ENCODE results near the gene TULP1.
A peak's percentile ranks its signal among the peaks of the same experiment; 100 is the strongest.

Gene TULP1

GRCh38 chr6:35532126-35532525 is 19.4 kb upstream of the TULP1 start:
- no peak for TF ChIP-seq POLR2A (IDR thresholded peaks at IDR 0.05; ENCODE audit: extremely low read depth, insufficient read length)
- TF ChIP-seq, protein P1, sequence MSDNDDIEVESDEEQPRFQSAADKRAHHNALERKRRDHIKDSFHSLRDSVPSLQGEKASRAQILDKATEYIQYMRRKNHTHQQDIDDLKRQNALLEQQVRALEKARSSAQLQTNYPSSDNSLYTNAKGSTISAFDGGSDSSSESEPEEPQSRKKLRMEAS (IDR thresholded peaks at IDR 0.05; ENCODE audit: low read depth, low read length): no peak
- TF ChIP-seq CTCF (IDR thresholded peaks at IDR 0.05; ENCODE audit: low read depth, low read length): no peak
- DNase-seq (ENCODE audit: low read depth): no peak
- no peak overlapping the region for H3K4me3 ChIP-seq (ENCODE audit: low read depth, low read length)

DNA sequence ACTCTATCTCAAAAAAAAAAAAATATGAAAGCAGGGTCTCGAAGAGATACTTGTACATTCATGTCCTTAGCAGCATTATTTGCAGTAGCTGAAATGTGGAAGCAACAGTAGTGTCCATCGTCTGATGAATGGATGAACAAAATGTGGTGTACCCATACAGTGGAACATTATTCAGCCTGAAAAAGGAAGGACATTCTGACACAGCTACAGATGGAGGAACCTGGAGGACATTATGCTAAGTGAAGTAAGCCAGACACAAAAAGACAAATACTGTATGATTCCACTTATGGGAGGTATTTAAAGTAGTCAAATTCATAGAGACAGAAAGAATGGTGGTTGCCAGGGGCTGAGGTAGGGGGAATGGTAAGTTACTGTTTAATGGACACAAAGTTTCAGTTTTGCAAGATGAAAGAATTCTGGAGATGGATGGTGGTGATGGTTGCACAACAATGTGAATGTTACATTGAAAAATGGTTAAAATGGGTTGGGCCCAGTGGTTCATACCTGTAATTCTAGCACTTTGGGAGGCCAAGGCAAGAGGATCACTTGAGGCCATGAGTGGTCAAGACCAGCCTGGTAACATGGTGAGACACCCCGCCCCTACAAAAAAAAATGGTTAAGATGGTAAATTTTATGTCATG is 11.8 kb upstream of the TULP1 start:
- TF ChIP-seq CTCF (IDR thresholded peaks at IDR 0.05; ENCODE audit: low read depth, low read length) (no peak), MYC (IDR thresholded peaks at IDR 0.05; ENCODE audit: low read depth, low read length) (no peak), POLR2A (IDR thresholded peaks at IDR 0.05; ENCODE audit: extremely low read depth, insufficient read length) (no peak)
- TF ChIP-seq, protein P1 (IDR thresholded peaks at IDR 0.05; ENCODE audit: low read depth, low read length): no peak
- DNase-seq (ENCODE audit: low read depth): no peak

GRCh38 chr6:35522660-35523658 is 10.3 kb upstream of the TULP1 start:
- TF ChIP-seq CTCF (IDR thresholded peaks at IDR 0.05; ENCODE audit: low read depth, low read length) (peak; percentile 88), MYC (IDR thresholded peaks at IDR 0.05; ENCODE audit: low read depth, low read length) (no peak), POLR2A (IDR thresholded peaks at IDR 0.05; ENCODE audit: extremely low read depth, insufficient read length) (no peak)
- TF ChIP-seq, protein P1 (IDR thresholded peaks at IDR 0.05; ENCODE audit: low read depth, low read length): no peak
- DNase-seq (ENCODE audit: low read depth): peak; percentile 65
- no peak overlapping the region for H3K4me3 ChIP-seq (ENCODE audit: low read depth, low read length)

More for the DNA sequence above, 11.8 kb upstream of the TULP1 start:
- H3K4me3 ChIP-seq (ENCODE audit: low read depth, low read length): no peak overlapping the region

GRCh38 chr6:35522151-35522550 is 9.5 kb upstream of the TULP1 start:
- no peak for TF ChIP-seq CTCF (IDR thresholded peaks at IDR 0.05; ENCODE audit: low read depth, low read length)
- no peak for TF ChIP-seq POLR2A (IDR thresholded peaks at IDR 0.05; ENCODE audit: extremely low read depth, insufficient read length)
- TF ChIP-seq MYC (IDR thresholded peaks at IDR 0.05; ENCODE audit: low read depth, low read length): no peak
- no peak for DNase-seq (ENCODE audit: low read depth)
- no peak overlapping the region for H3K4me3 ChIP-seq (ENCODE audit: low read depth, low read length)

DNA sequence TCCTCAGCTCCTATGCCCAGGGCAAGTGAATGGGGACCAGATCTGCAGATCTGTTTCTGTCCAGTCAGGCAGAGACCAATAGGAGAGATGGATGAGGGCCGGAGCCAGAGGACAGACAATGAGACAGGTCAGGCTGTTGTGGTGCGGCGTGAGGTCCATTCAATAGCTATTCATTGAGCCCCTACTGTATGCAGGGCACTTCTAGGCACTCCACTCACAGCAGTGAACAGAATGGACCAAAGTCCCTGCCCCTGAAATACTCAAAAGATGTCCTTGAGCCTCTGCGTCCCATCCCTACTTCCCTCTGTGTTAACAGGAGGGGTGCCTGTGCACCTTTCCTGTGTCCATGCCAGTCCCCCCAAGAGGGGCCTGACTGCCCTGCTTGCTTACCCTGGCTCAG is 8.5 kb upstream of the TULP1 start:
- no peak for DNase-seq (ENCODE audit: low read depth)
- TF ChIP-seq POLR2A (IDR thresholded peaks at IDR 0.05; ENCODE audit: extremely low read depth, insufficient read length): no peak
- H3K4me3 ChIP-seq (ENCODE audit: low read depth, low read length): no peak overlapping the region

DNA sequence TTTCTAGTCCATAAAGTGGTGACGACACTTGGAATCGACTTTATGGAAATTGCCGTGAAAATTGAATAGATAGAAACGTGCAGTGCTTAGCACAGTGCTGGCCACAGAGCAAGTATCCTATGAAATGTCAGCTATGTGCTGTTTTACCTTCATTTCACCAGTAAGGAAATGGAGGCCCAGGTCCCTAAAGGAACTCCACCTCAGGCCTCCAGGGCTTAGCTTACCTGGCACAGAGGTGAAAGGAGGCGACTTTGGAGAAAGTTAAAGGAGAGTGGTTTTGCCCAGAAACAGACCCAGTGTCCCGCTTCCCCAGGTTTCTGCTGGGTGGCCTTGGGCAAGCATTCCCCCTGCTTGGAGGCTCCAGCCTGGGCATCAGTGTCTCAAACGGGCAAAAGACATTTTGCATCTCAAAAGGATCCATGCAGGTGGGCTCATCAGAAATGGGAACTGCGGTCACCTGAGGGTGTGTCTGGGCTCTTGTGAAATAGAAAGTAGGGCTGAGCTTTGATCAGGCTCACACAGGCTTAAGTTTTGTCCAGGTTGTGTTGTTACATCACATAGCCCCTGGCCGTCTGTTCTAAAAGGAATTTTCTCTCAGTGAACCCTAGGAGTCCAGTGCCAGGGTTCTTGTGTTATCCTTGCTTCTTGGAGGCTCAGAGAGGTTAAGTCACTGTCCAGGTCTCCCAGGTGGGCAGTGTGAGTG is 6.8 kb upstream of the TULP1 start:
- DNase-seq (ENCODE audit: low read depth): no peak
- no peak overlapping the region for H3K4me3 ChIP-seq (ENCODE audit: low read depth, low read length)
- TF ChIP-seq MYC (IDR thresholded peaks at IDR 0.05; ENCODE audit: low read depth, low read length) (no peak), POLR2A (IDR thresholded peaks at IDR 0.05; ENCODE audit: extremely low read depth, insufficient read length) (no peak), CTCF (IDR thresholded peaks at IDR 0.05; ENCODE audit: low read depth, low read length) (no peak)
- TF ChIP-seq, protein P1 (IDR thresholded peaks at IDR 0.05; ENCODE audit: low read depth, low read length): no peak

All from NB4 (cell line).